Panc1 (cell line): Measurements from ENCODE around the gene CHKB. TPM values are rescaled to one million over a fixed set of nuclear protein-coding genes. Genes with fewer than 3 reads are reported as not detected.

Experiments
- ATAC-seq: fragments of 200-7000 bp; cut with Tn5 transposase; 2 replicates; pipeline ENCODE4 v1.9.1; 2020; ENCODE audit warnings: mild to moderate bottlenecking, moderate library complexity
- BruUV-seq: library from RNA; stranded (reverse); fragments of 400-500 nt; replicated peaks from 2 replicates; lab custom pipeline; 2021; lab: Mats Ljungman, UMichigan
- CTCF ChIA-PET: fragments of 300-600 bp; sonication (Branson Sonifier 250); formaldehyde crosslinking; loops from one replicate; lab custom pipeline; 2022; ENCODE audit warnings: antibody characterized with exemption; lab: Charles Lee
- POLR2A ChIA-PET: fragments of 300-600 bp; sonication (Branson Sonifier 250); formaldehyde crosslinking; loops from one replicate; lab custom pipeline; 2022; ENCODE audit warnings: antibody characterized with exemption; lab: Charles Lee
- DNase-seq: peaks from one replicate; pipeline ENCODE4 v3.0.0-alpha.2; 2010; ENCODE audit warnings: low read depth, low spot score
- H3K27ac ChIP-seq: 2 replicates; pipeline ENCODE4 v1.5.1; 2011; ENCODE audit warnings: mild to moderate bottlenecking, low read length, inconsistent platforms
- H3K27me3 ChIP-seq: fragments of 200-500 bp; sonication (Bioruptor generic); 2 replicates; pipeline ENCODE4 v1.6.0; 2014; ENCODE audit warnings: low read length, inconsistent platforms; ENCODE audit not compliant: control insufficient read depth, insufficient read depth
- H3K36me3 ChIP-seq: fragments of 200-500 bp; sonication (Bioruptor generic); 2 replicates; pipeline ENCODE4 v1.5.1; 2014; ENCODE audit warnings: inconsistent platforms, mild to moderate bottlenecking, low read length, moderate library complexity; ENCODE audit not compliant: control insufficient read depth, insufficient read depth
- H3K4me1 ChIP-seq: 2 replicates; pipeline ENCODE4 v1.5.1; 2011; ENCODE audit warnings: inconsistent platforms, mild to moderate bottlenecking, low read length, moderate library complexity; ENCODE audit not compliant: control insufficient read depth, insufficient read depth
- H3K4me3 ChIP-seq, 2 experiments: 2 replicates each; pipeline ENCODE4 v1.5.1; 2011 to 2012; ENCODE audit warnings: low read depth in 2 of 2, low read length in 2 of 2, mild to moderate bottlenecking in 2 of 2, inconsistent platforms in 1 of 2, moderate library complexity in 1 of 2
- H3K9me3 ChIP-seq: fragments of 200-500 bp; sonication (Bioruptor generic); 2 replicates; pipeline ENCODE4 v1.5.1; 2014; ENCODE audit warnings: low read depth, mild to moderate bottlenecking, inconsistent platforms, low read length, moderate library complexity; ENCODE audit not compliant: control insufficient read depth, insufficient read depth
- POLR2AphosphoS5 ChIP-seq: IDR thresholded peaks from 2 replicates; pipeline ENCODE4 v1.6.1; 2012; ENCODE audit warnings: mild to moderate bottlenecking, low read depth, low read length, moderate library complexity
- SIN3A ChIP-seq: IDR thresholded peaks from 2 replicates; pipeline ENCODE4 v1.6.1; 2012; ENCODE audit warnings: low read depth, mild to moderate bottlenecking, low read length, moderate library complexity, borderline replicate concordance; ENCODE audit not compliant: insufficient read depth
- TCF7L2 ChIP-seq: IDR thresholded peaks from 2 replicates; pipeline ENCODE4 v1.6.1; 2011; ENCODE audit warnings: mild to moderate bottlenecking, low read depth, low read length, inconsistent platforms
- in situ Hi-C: cut with HindIII; loops from 2 replicates; pipeline ENCODE4 v1.10.0; 2016; ENCODE audit warnings: low sequenced_read_pairs, low pct_unique_long_range_greater_than_20kb
- intact Hi-C: fragments of 100-400 bp; cut with micrococcal nuclease; formaldehyde crosslinking; loops from one replicate; pipeline ENCODE4 v1.10.0; 2022; ENCODE audit not compliant: unreplicated experiment
- total RNA-seq: library from RNA; stranded (reverse); gene quantifications from one replicate; pipeline ENCODE4 v1.2.1, GENCODE V29; 2021; ENCODE audit not compliant: unreplicated experiment
- TF ChIP-seq, protein P1 (sequence below): fragments of 450-650 bp; IDR thresholded peaks from 2 replicates; pipeline ENCODE4 v1.5.1; 2017; ENCODE audit warnings: mild to moderate bottlenecking
- TF ChIP-seq, protein P2 (sequence below), 2 experiments: IDR thresholded peaks; 2 replicates each; pipeline ENCODE4 v1.6.1; 2011 to 2012; ENCODE audit warnings: low read depth in 2 of 2, control low read depth in 1 of 2, low read length in 1 of 2, mild to moderate bottlenecking in 1 of 2, moderate library complexity in 1 of 2; ENCODE audit not compliant: insufficient read depth in 1 of 2

CHKB gene
- total RNA-seq, 1 experiment from 2014 or later = 43.5 TPM

GRCh38 chr22:50579752-50580151 is 2.9 kb downstream of the CHKB start:
- ATAC-seq (no peak), DNase-seq (no peak)
- H3K4me3 ChIP-seq = no peak overlapping the region
- in situ Hi-C loops (no loop called here), intact Hi-C loops (no loop called here)
- TF ChIP-seq POLR2AphosphoS5 = no peak
- TF ChIP-seq, protein P1, sequence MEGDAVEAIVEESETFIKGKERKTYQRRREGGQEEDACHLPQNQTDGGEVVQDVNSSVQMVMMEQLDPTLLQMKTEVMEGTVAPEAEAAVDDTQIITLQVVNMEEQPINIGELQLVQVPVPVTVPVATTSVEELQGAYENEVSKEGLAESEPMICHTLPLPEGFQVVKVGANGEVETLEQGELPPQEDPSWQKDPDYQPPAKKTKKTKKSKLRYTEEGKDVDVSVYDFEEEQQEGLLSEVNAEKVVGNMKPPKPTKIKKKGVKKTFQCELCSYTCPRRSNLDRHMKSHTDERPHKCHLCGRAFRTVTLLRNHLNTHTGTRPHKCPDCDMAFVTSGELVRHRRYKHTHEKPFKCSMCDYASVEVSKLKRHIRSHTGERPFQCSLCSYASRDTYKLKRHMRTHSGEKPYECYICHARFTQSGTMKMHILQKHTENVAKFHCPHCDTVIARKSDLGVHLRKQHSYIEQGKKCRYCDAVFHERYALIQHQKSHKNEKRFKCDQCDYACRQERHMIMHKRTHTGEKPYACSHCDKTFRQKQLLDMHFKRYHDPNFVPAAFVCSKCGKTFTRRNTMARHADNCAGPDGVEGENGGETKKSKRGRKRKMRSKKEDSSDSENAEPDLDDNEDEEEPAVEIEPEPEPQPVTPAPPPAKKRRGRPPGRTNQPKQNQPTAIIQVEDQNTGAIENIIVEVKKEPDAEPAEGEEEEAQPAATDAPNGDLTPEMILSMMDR = no peak
- no peak for TF ChIP-seq SIN3A
- TF ChIP-seq TCF7L2 = no peak
- H3K27me3 ChIP-seq = no peaks in the 10 kb centered on the region
- ChIA-PET POLR2A (no interaction called here), CTCF (no interaction called here)
- no peaks in the 10 kb centered on the region for H3K9me3 ChIP-seq
- no peak overlapping the region for H3K27ac ChIP-seq
- no TSS peak for BruUV-seq
- 0 out of 2 replicates have a peak, but pooled peaks cover 2% of the 10 kb centered on the region for H3K4me1 ChIP-seq
- H3K36me3 ChIP-seq = no peaks in the 10 kb centered on the region

GRCh38 chr22:50578776-50579310 is 3.8 kb downstream of the CHKB start:
- Histone ChIP-seq H3K27ac (no peak overlapping the region), H3K4me1 (0 out of 2 replicates have a peak, but pooled peaks cover 2% of the 10 kb centered on the region), H3K9me3 (no peaks in the 10 kb centered on the region), H3K4me3 (no peak overlapping the region), H3K27me3 (no peaks in the 10 kb centered on the region), H3K36me3 (no peaks in the 10 kb centered on the region)
- BruUV-seq = no TSS peak
- ChIA-PET CTCF (no interaction called here), POLR2A (no interaction called here)
- no peak for ATAC-seq
- intact Hi-C loops (no loop called here), in situ Hi-C loops (no loop called here)
- TF ChIP-seq SIN3A = no peak
- TF ChIP-seq, protein P2, sequence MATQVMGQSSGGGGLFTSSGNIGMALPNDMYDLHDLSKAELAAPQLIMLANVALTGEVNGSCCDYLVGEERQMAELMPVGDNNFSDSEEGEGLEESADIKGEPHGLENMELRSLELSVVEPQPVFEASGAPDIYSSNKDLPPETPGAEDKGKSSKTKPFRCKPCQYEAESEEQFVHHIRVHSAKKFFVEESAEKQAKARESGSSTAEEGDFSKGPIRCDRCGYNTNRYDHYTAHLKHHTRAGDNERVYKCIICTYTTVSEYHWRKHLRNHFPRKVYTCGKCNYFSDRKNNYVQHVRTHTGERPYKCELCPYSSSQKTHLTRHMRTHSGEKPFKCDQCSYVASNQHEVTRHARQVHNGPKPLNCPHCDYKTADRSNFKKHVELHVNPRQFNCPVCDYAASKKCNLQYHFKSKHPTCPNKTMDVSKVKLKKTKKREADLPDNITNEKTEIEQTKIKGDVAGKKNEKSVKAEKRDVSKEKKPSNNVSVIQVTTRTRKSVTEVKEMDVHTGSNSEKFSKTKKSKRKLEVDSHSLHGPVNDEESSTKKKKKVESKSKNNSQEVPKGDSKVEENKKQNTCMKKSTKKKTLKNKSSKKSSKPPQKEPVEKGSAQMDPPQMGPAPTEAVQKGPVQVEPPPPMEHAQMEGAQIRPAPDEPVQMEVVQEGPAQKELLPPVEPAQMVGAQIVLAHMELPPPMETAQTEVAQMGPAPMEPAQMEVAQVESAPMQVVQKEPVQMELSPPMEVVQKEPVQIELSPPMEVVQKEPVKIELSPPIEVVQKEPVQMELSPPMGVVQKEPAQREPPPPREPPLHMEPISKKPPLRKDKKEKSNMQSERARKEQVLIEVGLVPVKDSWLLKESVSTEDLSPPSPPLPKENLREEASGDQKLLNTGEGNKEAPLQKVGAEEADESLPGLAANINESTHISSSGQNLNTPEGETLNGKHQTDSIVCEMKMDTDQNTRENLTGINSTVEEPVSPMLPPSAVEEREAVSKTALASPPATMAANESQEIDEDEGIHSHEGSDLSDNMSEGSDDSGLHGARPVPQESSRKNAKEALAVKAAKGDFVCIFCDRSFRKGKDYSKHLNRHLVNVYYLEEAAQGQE (IDR thresholded peaks at IDR 0.05; ENCODE audit: insufficient read depth in 1 of 2, low read depth in 2 of 2, low read length in 1 of 2) = no peak
- no peak for TF ChIP-seq POLR2AphosphoS5
- TF ChIP-seq, protein P1 = no peak
- TF ChIP-seq TCF7L2 = no peak
- DNase-seq = no peak
